Small intestine (tissue), 16 donors: ENCODE measurements around the gene TINAGL1. TPM values are rescaled to one million over a fixed set of nuclear protein-coding genes. Genes with fewer than 3 reads are reported as not detected.
A peak's percentile ranks its signal among the peaks of the same experiment; 100 is the strongest.

Experiments
- DNase-seq, 2 donors: peaks; one replicate each; pipeline versions ENCODE4 v3.0.0 to v3.0.0-alpha.2; 2013
- FAIRE-seq: peaks from 2 replicates; lab custom pipeline; 2012; peaks lifted over from hg19 to GRCh38; lab: Jason Lieb, UNC
- H3K27ac ChIP-seq, 3 donors: one replicate each; pipeline ENCODE4 v1.5.1; 2013; ENCODE audit warnings: low read length in 2 of 3, mild to moderate bottlenecking in 2 of 3, control low read depth in 1 of 3, inconsistent platforms in 1 of 3, low read depth in 1 of 3, moderate library complexity in 1 of 3
- H3K27me3 ChIP-seq, 3 donors: one replicate each; pipeline ENCODE4 v1.6.1; 2013; ENCODE audit warnings: low read length in 3 of 3, inconsistent platforms in 1 of 3; ENCODE audit not compliant: control insufficient read depth in 3 of 3, insufficient read depth in 3 of 3
- H3K36me3 ChIP-seq, 3 donors: one replicate each; pipeline ENCODE4 v1.6.1; 2013; ENCODE audit warnings: low read length in 3 of 3, inconsistent platforms in 1 of 3, low read depth in 1 of 3, mild to moderate bottlenecking in 1 of 3, moderate library complexity in 1 of 3; ENCODE audit not compliant: control insufficient read depth in 3 of 3, insufficient read depth in 2 of 3
- H3K4me1 ChIP-seq, 3 donors: one replicate each; pipeline ENCODE4 v1.6.1; 2013; ENCODE audit warnings: low read length in 2 of 3, inconsistent platforms in 1 of 3, low read depth in 1 of 3, mild to moderate bottlenecking in 1 of 3, moderate library complexity in 1 of 3; ENCODE audit not compliant: control insufficient read depth in 3 of 3, insufficient read depth in 2 of 3
- H3K4me3 ChIP-seq, 3 donors: one replicate each; pipeline ENCODE4 v1.5.1; 2013; ENCODE audit warnings: low read length in 3 of 3, control low read depth in 1 of 3, inconsistent platforms in 1 of 3, low read depth in 1 of 3, mild to moderate bottlenecking in 1 of 3, moderate library complexity in 1 of 3
- H3K9me3 ChIP-seq, 2 donors: one replicate each; pipeline ENCODE4 v1.6.1; 2013; ENCODE audit warnings: low read depth in 1 of 2, low read length in 1 of 2; ENCODE audit not compliant: control insufficient read depth in 2 of 2, insufficient read depth in 1 of 2
- WGBS, 3 donors: extraction: QIAGEN DNeasy Blood & Tissue Kit; methylation state at CpG; one replicate each; pipeline ENCODE4 v1.1.7; 2013; 5-methylcytosine and 5-hydroxymethylcytosine counted together
- long read RNA-seq, 10 donors: transcript quantifications; one replicate each; lab custom pipeline, GENCODE V29; 2026
- polyA plus RNA-seq, 4 donors: library from polyadenylated mRNA; stranded (reverse) in 3 of 4; unstranded in 1 of 4; fragments of 200-250 nt in 3 of 4; fragments of 120-200 nt in 1 of 4; gene quantifications; one replicate each; pipeline versions ENCODE4 v1.2.1 to v1.2.3, GENCODE V29; 2013
- donor health status: healthy with polysubstance abuse.
- donor health status: control.
- donor health status: control.
- donor health status: Bipolar disorder and iron deficiency.
- donor health status: healthy.

TINAGL1 gene
- polyA plus RNA-seq = 10 to 100 TPM; 18.4 to 92.3 (median 39.7) TPM
- long read RNA-seq, donor 1 = 0 reads
- long read RNA-seq, donor 2, partial matches to known transcripts = 21 of 24 reads
- long read RNA-seq, donor 2, other reads (novel, unspliced or antisense) = 0 of 24 reads
- long read RNA-seq, donor 3, partial matches to known transcripts = 0 of 2 reads
- long read RNA-seq, donor 3, other reads (novel, unspliced or antisense) = 0 of 2 reads
- long read RNA-seq, donor 4 = 0 reads
- long read RNA-seq, donor 5, partial matches to known transcripts = 0 of 2 reads
- long read RNA-seq, donor 5, other reads (novel, unspliced or antisense) = 0 of 2 reads
- long read RNA-seq, donor 6, partial matches to known transcripts = 0 of 2 reads
- long read RNA-seq, donor 6, other reads (novel, unspliced or antisense) = 0 of 2 reads
- long read RNA-seq, donor 7 = 0 reads
- long read RNA-seq, donor 8, partial matches to known transcripts = 0 of 1 reads
- long read RNA-seq, donor 8, other reads (novel, unspliced or antisense) = 0 of 1 reads
- long read RNA-seq, donor 9, partial matches to known transcripts = 0 of 2 reads
- long read RNA-seq, donor 9, other reads (novel, unspliced or antisense) = 0 of 2 reads
- long read RNA-seq, donor 10, transcript TINAGL1-201 (12 exons, 2,187 nt) = major isoform, 10 of 87 reads
- long read RNA-seq, donor 10, partial matches to known transcripts = 76 of 87 reads
- long read RNA-seq, donor 10, other reads (novel, unspliced or antisense) = 0 of 87 reads

GRCh38 chr1:31576201-31576669 is at the start of gene TINAGL1:
Gene TINAGL1, plus strand, starts transcription at chr1:31576515. Its CDS starts 634 bp downstream, at chr1:31577149.
- Histone ChIP-seq H3K4me1 (peaks cover 9 to 74% (median 12%) of the 10 kb centered on the region in 3 donors), H3K36me3 (peaks cover 0 to 23% (median 0%) of the 10 kb centered on the region in 3 donors), H3K9me3 (no peaks in the 10 kb centered on the region), H3K4me3 (peak within 1 kb of the TSS; percentile 47 to 75 (median 55)), H3K27me3 (no peaks in the 10 kb centered on the region), H3K27ac (peak within 1 kb of the TSS; percentile 92 to 98 (median 92))
- DNase-seq (peak; percentile 92 to 95), FAIRE-seq (no peak)
- WGBS, 3 donors = 3 to 8% (median 6%) methylated on average over 25 of the region's 25 CpGs

DNA sequence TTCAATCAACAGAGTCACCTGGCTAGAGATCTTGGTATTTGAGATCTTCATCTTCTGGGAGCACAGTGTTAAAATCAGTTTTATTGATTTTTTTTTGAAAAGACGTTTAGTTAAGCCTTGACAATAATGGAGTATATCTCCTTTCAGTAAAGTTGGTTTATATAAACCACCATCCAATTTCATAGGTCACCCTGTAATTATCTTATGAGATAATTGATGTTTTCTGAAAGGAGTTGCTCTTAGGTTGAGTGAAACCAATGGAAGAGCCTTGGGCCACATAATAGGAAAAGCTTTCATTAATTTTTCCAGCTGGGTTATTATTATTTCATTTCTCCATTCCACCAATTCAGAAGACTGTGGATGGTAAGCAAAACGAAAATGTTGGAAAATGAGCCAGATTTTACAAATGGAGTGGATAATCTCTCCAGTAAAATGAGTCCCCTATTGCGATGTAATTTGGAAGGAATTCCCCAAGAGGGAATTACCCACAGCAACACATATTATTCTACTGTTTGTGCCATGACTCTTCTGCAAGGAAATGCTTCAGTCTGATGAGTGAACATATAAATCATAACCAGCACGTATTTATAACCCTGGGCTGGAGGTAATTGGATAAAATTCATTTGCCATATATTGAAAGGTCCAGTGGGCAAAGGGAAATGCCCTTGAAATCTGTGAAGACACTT is 46.2 kb upstream of the TINAGL1 start:
- no peak overlapping the region for H3K4me3 ChIP-seq
- peaks cover 0 to 1% of the 10 kb centered on the region in 2 donors for H3K9me3 ChIP-seq
- no peaks in the 10 kb centered on the region for H3K27me3 ChIP-seq
- no peak overlapping the region for H3K27ac ChIP-seq
- 47 to 64% (median 55%) methylated on average over 4 of the region's 4 CpGs for WGBS, 3 donors
- H3K4me1 ChIP-seq = peaks cover 0 to 1% (median 0%) of the 10 kb centered on the region in 3 donors
- H3K36me3 ChIP-seq = no peaks in the 10 kb centered on the region
- DNase-seq (no peak), FAIRE-seq (no peak)

GRCh38 chr1:31531177-31531999 is 44.9 kb upstream of the TINAGL1 start:
- H3K4me3 ChIP-seq = no peak overlapping the region
- H3K27ac ChIP-seq = no peak overlapping the region
- no peaks in the 10 kb centered on the region for H3K36me3 ChIP-seq
- DNase-seq = no peak
- FAIRE-seq = no peak
- 68 to 90% (median 81%) methylated on average over 10 of the region's 10 CpGs for WGBS, 3 donors
- no peaks in the 10 kb centered on the region for H3K27me3 ChIP-seq
- peaks cover 0 to 14% of the 10 kb centered on the region in 2 donors for H3K9me3 ChIP-seq
- peaks cover 0 to 4% (median 1%) of the 10 kb centered on the region in 3 donors for H3K4me1 ChIP-seq

DNA sequence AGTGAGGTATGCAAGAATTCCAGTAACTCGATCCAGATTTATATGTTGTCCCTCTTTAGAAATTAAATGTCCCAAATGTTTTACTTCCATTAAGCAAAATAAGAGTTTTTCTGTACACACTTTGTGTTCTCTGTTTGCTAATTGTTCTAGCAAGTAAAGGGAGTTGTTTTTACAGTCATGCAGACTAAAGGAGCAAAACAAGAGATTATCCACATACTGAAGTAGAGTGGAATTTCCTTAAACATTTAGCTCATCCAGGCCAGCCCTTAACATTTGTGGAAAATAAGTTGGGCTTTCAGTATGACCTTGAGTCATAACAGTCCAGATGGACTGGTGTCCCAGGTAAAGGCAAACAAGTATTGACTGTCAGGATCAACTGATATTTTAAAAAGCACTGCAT is 44.1 kb upstream of the TINAGL1 start:
- no peaks in the 10 kb centered on the region for H3K27me3 ChIP-seq
- H3K4me3 ChIP-seq = no peak overlapping the region
- no peak overlapping the region for H3K27ac ChIP-seq
- H3K36me3 ChIP-seq = no peaks in the 10 kb centered on the region
- 67 to 94% (median 79%) methylated on average over 1 of the region's 1 CpG for WGBS, 3 donors
- DNase-seq (no peak), FAIRE-seq (no peak)
- peaks cover 0 to 7% (median 1%) of the 10 kb centered on the region in 3 donors for H3K4me1 ChIP-seq
- H3K9me3 ChIP-seq = peaks cover 0 to 16% of the 10 kb centered on the region in 2 donors

DNA sequence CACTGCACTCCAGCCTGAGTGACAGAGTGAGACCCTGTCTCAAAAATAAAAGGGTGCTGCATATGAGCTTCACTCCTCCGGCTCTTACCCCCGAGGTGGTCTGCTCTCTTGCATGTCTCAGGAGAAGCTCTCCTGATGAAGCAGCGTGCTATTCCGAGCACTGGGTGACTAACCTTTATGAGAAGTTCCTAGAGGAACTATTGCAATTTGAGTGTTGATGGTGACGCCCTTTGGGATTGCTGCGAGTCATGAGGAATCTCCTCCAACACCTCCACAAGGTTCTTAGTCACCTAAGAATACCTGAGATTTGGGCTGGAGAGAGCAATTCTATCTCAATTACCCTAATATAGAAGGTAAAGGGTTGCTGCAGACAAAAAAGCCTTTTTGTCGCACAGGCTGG is 40.8 kb upstream of the TINAGL1 start:
- no peaks in the 10 kb centered on the region for H3K27me3 ChIP-seq
- peaks cover 0 to 16% of the 10 kb centered on the region in 2 donors for H3K9me3 ChIP-seq
- FAIRE-seq (no peak), DNase-seq (no peak)
- WGBS, 3 donors = 83 to 92% (median 86%) methylated on average over 7 of the region's 7 CpGs
- peaks cover 0 to 21% (median 1%) of the 10 kb centered on the region in 3 donors for H3K4me1 ChIP-seq
- no peak overlapping the region for H3K4me3 ChIP-seq
- H3K27ac ChIP-seq = no peak overlapping the region
- H3K36me3 ChIP-seq = no peaks in the 10 kb centered on the region

DNA sequence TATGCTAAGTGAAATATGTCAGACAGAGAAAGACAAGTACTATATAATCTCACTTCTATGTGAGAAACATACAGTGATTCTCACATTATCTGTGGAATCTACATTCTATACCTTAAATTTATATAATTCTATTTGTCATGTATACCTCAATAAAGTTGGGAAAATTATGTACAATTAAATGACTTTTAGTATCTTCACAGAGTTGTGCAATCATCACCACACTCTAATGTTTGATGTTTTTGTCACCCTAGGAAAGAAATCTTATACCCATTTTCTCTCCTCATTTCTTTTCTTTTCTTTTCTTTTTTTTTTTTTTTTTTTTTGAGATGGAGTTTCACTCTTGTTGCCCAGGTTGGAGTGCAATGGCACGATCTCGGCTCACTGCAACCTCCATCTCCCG is 37.0 kb upstream of the TINAGL1 start:
- Histone ChIP-seq H3K9me3 (peaks cover 0 to 40% of the 10 kb centered on the region in 2 donors), H3K4me3 (no peak overlapping the region), H3K36me3 (no peaks in the 10 kb centered on the region), H3K27ac (no peak overlapping the region), H3K4me1 (peaks cover 0 to 21% (median 0%) of the 10 kb centered on the region in 3 donors), H3K27me3 (no peaks in the 10 kb centered on the region)
- DNase-seq (no peak), FAIRE-seq (no peak)
- 88 to 99% (median 98%) methylated on average over 3 of the region's 3 CpGs for WGBS, 3 donors

DNA sequence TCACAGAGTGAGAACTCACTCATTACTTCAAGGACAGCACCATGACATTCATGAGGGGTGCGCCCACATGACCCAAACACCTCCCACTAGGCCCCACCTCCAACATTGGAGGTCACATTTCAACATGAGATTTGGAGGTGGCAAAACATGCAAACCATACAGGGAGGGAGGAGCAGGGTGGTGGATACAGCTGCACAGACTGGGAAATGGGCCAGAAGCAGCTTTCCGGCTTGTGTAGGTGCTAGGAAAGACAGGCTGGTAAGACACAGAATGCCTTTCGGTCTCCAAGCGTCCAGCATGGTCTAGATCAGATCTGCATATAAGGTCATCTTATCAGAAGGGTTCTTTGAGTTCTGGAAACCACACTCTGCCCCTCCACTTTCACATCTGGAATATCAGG is 35.1 kb upstream of the TINAGL1 start:
- WGBS, 3 donors = 81 to 91% (median 87%) methylated on average over 4 of the region's 4 CpGs
- Histone ChIP-seq H3K36me3 (no peaks in the 10 kb centered on the region), H3K4me1 (peaks cover 0 to 18% (median 0%) of the 10 kb centered on the region in 3 donors), H3K9me3 (peaks cover 0 to 28% of the 10 kb centered on the region in 2 donors), H3K27me3 (no peaks in the 10 kb centered on the region), H3K4me3 (no peak overlapping the region), H3K27ac (no peak overlapping the region)
- no peak for FAIRE-seq
- no peak for DNase-seq
